Fibroblast of pulmonary artery (primary cell): Measurements from ENCODE around the gene TFRC.
"Not testable (repeated sequence)": the region's sequence is repeated elsewhere in the genome, so short reads cannot be mapped to it uniquely, and the experiment has no call there.

ENCODE experiments used
- DNase-seq: peaks from one replicate; pipeline ENCODE4 v3.0.0-alpha.2; 2010; ENCODE audit warnings: low read depth
- H3K4me3 ChIP-seq: replicated peaks from 2 replicates; pipeline ENCODE4 v1.5.1; 2011; ENCODE audit warnings: low read depth, mild to moderate bottlenecking, control low read depth, low read length, moderate library complexity
- TF ChIP-seq, protein P1 (sequence below): IDR thresholded peaks from 2 replicates; pipeline ENCODE4 v1.5.1; 2011; ENCODE audit warnings: mild to moderate bottlenecking, control low read depth, low read length, inconsistent platforms; ENCODE audit errors: missing control alignments

TFRC gene

DNA sequence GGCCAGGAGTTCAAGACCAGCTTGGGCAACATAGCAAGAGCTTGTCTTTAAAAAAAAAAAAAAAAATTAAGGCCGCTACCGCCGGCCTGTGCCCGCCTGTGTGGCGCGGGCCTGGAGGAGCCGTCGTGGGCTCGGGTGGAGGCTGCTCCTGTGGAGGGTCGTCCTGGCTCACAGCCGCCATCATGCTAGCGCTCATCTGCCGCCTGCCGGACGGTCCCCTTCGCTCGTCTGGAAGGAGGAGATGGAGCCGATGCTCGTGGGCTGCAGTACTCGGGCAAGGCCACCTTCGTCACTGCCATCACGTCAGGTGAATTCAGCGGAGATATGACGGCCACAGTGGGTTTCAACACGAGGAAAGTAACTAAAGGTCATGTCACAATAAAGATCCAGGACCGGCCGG, 37.4 kb downstream of the TFRC start:
- TF ChIP-seq, protein P1, sequence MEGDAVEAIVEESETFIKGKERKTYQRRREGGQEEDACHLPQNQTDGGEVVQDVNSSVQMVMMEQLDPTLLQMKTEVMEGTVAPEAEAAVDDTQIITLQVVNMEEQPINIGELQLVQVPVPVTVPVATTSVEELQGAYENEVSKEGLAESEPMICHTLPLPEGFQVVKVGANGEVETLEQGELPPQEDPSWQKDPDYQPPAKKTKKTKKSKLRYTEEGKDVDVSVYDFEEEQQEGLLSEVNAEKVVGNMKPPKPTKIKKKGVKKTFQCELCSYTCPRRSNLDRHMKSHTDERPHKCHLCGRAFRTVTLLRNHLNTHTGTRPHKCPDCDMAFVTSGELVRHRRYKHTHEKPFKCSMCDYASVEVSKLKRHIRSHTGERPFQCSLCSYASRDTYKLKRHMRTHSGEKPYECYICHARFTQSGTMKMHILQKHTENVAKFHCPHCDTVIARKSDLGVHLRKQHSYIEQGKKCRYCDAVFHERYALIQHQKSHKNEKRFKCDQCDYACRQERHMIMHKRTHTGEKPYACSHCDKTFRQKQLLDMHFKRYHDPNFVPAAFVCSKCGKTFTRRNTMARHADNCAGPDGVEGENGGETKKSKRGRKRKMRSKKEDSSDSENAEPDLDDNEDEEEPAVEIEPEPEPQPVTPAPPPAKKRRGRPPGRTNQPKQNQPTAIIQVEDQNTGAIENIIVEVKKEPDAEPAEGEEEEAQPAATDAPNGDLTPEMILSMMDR: no peak
- DNase-seq: no peak
- H3K4me3 ChIP-seq: no peak overlapping the region

DNA sequence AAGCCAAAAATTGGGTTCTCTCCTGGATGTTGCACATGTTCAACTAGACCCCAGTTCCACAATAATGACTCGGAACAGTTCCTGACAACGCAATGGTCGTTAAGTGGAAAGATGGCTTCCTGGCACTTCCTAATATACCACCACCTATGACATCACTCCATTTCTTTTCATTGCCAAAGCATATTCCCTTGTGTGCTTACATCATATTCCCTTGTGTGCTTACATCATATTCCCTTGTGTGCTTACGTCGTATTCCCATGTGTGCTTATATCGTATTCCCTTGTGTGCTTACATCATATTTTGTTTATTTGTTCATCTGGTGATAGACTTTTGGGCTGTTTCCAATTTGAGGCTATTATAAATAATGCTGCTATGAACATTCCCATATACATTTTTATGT, 39.2 kb downstream of the TFRC start:
- TF ChIP-seq, protein P1: no peak
- no peak overlapping the region for H3K4me3 ChIP-seq
- no peak for DNase-seq

DNA sequence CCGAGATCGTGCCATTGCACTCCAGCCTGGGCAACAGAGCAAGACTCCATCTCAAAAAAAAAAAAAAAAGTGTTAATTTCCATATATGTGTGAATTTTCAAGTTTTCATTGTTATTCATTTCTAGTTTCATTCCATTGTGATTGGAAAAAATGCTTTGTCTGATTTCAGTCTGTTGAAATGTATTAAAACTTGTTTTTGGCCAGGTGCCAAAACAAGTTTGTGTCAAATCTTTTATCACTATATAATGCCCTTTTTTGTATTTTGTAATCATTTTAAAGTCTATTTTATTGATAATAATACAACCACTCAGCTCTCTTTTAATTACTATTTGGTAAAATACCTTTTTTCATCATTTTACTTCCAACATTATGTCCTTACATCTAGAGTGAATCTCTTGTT, 42.5 kb downstream of the TFRC start:
- DNase-seq: no peak

DNA sequence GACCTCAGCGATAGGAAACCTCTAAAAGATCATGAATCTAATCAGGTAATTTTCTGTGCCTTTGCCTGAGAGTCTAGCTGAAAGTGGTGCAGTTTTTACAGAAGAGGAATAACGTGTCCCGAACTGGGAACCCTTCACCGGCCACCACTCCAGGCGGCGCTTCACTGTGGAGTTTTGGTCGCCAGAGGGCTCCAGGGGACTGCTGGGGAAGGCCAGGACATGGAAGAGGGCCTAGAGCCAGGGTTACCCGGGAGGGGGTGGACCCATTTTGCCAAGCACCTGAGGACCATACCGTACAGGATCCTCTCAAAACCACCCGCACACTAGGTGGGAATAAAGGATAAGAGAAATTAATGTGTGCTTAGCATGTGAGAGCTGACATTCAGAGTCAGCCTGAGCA, 55.8 kb downstream of the TFRC start:
- not testable (repeated sequence) for H3K4me3 ChIP-seq
- TF ChIP-seq, protein P1: peak; percentile 40
- peak; percentile 11 for DNase-seq

More for the DNA sequence above, 42.5 kb downstream of the TFRC start:
- TF ChIP-seq, protein P1: no peak
- H3K4me3 ChIP-seq: no peak overlapping the region

DNA sequence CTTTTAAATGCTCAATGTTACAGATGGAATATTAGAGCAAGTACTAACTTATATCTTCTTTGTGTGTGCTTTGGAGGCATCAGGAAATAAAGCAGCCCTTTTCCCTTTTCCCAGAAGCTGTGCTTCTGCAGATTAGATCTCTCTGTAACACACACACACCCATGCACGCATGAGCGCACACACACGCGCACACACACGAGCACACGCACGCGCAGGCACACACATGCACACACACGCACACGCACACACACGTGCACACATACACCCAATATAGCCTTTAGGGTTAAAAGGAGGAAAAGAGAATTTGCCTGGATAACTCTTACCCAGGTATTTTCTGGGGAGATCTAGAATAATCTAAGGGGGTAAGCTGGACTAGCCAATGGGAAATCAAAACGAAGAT, 56.9 kb downstream of the TFRC start:
- DNase-seq: no peak
- H3K4me3 ChIP-seq: no peak overlapping the region
- TF ChIP-seq, protein P1: no peak

DNA sequence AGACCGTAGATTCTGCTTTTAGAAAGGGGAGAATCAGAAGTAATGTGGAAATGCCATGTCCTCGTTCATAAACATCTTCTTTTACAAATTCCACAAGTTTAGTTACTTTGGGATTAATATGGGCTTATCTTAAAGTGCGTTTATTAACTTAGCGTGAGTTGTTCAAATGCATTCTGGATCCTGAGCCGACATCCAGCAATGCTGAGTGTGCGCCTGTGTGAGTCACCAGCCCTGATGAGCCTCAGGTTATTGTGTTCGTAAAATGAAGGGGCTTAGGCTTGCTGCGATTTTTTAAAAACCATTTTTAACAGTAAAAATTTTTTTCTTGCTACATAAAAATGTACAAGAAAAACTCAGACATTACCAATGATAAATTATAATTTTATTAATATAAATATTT, 57.9 kb downstream of the TFRC start:
- no peak for DNase-seq
- TF ChIP-seq, protein P1: no peak

DNA sequence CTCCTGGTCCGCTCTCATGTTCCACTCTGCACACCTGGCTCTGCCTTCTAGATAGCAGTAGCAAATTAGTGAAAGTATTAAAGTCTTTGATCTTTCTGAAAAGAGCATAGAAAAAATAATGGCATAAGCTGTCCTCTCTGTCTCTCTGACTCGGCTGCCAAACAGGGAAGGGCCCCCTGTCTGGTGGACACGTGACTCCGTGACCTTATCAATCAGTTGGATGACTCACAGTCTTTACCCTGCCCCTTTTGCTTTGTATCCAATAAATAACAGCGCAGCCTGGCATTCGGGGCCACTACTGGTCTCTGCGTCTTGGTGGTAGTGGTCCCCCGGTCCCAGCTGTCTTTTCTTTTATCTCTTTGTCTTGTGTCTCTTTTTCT, 59.4 kb downstream of the TFRC start:
- H3K4me3 ChIP-seq, DNase-seq: not testable (repeated sequence)

More for the DNA sequence above, 57.9 kb downstream of the TFRC start:
- H3K4me3 ChIP-seq: no peak overlapping the region

DNA sequence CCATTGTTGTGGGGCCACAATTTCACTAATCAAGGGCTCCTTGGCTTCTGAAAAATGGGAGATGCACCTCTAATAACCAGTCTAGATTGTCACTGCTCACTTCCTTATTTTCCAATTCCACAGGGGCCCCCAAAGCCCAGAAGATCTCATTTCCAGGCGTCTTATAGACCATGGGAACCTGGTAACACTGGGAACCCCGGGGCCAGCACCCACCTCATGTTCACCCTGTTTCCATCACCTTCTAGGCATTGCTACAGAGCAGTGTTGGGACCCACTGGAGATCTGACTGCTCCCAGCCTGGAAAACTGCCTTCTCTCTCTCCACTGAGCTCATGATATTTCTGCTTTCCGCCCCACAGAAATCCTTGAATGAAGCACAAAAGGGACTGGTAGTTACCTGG, 61.5 kb downstream of the TFRC start:
- DNase-seq: no peak

DNA sequence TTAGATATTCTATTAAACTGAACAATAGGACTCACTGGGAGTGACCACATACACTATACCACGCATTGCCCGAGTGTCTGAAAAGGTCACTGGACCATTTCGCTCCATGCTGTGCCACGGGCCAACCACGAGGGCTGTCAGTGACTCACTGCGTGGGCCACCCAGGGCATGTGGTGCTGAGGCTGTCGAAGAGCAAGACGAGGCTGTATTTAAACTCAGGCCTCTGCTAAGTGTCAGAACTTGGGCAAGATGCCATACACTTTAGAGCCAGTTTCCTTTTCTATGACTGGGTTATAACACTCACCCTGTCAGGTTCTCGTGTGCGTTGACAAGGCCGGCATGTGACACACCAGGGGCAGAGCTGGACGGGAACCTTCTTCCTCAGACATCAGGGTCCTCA, 62.3 kb downstream of the TFRC start:
- H3K4me3 ChIP-seq: not testable (repeated sequence)
- peak; percentile 35 for DNase-seq

More for the DNA sequence above, 61.5 kb downstream of the TFRC start:
- TF ChIP-seq, protein P1: no peak
- no peak overlapping the region for H3K4me3 ChIP-seq

DNA sequence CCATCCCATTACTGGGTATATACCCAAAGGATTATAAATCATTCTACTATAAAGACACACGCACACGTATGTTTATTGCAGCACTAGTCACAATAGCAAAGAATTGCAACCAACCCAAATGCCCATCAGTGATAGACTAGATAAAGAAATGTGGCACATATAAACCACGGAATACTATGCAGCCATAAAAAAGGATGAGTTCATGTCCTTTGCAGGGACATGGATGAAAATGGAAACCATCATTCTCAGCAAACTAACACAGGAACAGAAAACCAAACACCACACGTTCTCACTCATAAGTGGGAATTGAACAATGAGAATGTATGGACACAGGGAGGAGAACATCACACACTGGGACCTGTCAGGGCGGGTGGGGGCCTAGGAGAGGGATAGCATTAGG, 63.7 kb downstream of the TFRC start:
- DNase-seq, H3K4me3 ChIP-seq: not testable (repeated sequence)
